ENCODE data around the gene DPM3. TPM values are rescaled to one million over a fixed set of nuclear protein-coding genes. Genes with fewer than 3 reads are reported as not detected.

DPM3 gene
- total and polyA plus RNA-seq, 2 donors (not counting 3 experiments of a cell fraction or from before 2014, with no cell fraction given) = 69.6 to 258 TPM

DNA sequence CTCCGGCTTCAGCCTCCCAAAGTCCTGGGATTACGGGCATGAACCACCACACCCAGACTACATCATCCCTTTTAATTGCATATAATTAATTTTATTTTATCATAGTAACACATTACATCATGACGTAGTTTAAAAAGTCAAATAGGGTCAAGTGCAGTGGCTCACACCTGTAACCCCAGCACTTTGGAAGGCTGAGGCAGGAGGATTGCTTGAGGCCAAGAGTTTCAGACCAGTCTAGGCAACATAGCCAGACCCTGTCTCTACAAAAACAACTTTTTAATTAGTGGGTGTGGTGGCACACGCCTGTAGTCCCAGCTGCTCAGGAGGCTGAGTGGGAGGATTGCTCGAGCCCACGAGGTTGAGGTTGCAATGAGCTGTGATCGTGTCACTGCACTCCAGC lies 41.0 kb downstream of the DPM3 start:
- ChIA-PET CTCF (interaction anchor here (13.7 kb wide), 1 partner anchor 70 kb away, joined by 673 read pairs; the partner anchor contains the start of gene KRTCAP2), POLR2A (no interaction called here)
- Histone ChIP-seq H3K27ac (ENCODE audit: insufficient read depth, low read depth, low read length) (no peak overlapping the region), H3K9me1 (replicated peaks; ENCODE audit: control insufficient read depth, extremely low read depth, insufficient read depth, low read length) (no peaks in the 10 kb centered on the region), H3K36me3 (ENCODE audit: control insufficient read depth in 2 of 2, extremely low read depth in 1 of 2, insufficient read depth in 2 of 2, low read length in 2 of 2) (no peaks in the 10 kb centered on the region), H3K79me2 (ENCODE audit: control insufficient read depth, insufficient read depth, low read length) (no peaks in the 10 kb centered on the region), H3K4me2 (ENCODE audit: insufficient read depth, low read length) (no peak overlapping the region), H3K9me3 (replicated peaks; ENCODE audit: control insufficient read depth, insufficient read depth, low read length) (no peaks in the 10 kb centered on the region), H3K4me1 (ENCODE audit: control insufficient read depth, extremely low read depth, insufficient read depth, low read length) (no peaks in the 10 kb centered on the region), H3K27me3 (ENCODE audit: control insufficient read depth in 2 of 2, insufficient read depth in 2 of 2, low read length in 2 of 2) (peaks cover 8 to 19% of the 10 kb centered on the region in 2 experiments), H4K20me1 (replicated peaks; ENCODE audit: control insufficient read depth, extremely low read depth, insufficient read depth, low read length) (no peaks in the 10 kb centered on the region), H3K9ac (replicated peaks; ENCODE audit: extremely low read depth, insufficient read depth, low read length) (no peak overlapping the region), H3K4me3 (replicated peaks in 1 of 3; ENCODE audit: insufficient read depth in 1 of 3, low read depth in 1 of 3, low read length in 3 of 3) (no peak overlapping the region), H2AFZ (ENCODE audit: low read depth, low read length) (no peak overlapping the region)
- DNase-seq (ENCODE audit: low read depth, low spot score) = no peak
- no TSS peak for BruUV-seq (replicated peaks)
- TF ChIP-seq POLR2AphosphoS5 (IDR thresholded peaks at IDR 0.05; ENCODE audit: insufficient read depth, low read depth, low read length) (no peak), JUN (IDR thresholded peaks at IDR 0.05; ENCODE audit: borderline replicate concordance, insufficient read depth, insufficient read length, low read depth) (no peak), GATA2 (IDR thresholded peaks at IDR 0.05; ENCODE audit: insufficient read depth, insufficient read length, low read depth, low read length) (no peak), EZH2 (IDR thresholded peaks at IDR 0.05; ENCODE audit: borderline replicate concordance, low read depth, low read length, severe bottlenecking) (no peak), CTCF (IDR thresholded peaks at IDR 0.05; ENCODE audit: extremely low read depth in 1 of 2, insufficient read depth in 1 of 2, low read depth in 1 of 2, low read length in 2 of 2) (no peak), MAX (IDR thresholded peaks at IDR 0.05; ENCODE audit: insufficient read depth, insufficient read length) (no peak), POLR2A (IDR thresholded peaks at IDR 0.05; ENCODE audit: low read depth, low read length) (no peak), MYC (IDR thresholded peaks at IDR 0.05; ENCODE audit: low read depth, low read length) (no peak), FOS (IDR thresholded peaks at IDR 0.05; ENCODE audit: borderline replicate concordance, insufficient read depth, low read length) (no peak)
- intact Hi-C loops (cut with micrococcal nuclease) = no loop called here
- dilution Hi-C loops (cut with MboI; ENCODE audit: extremely low pct_ligation_motif_present, low sequenced_read_pairs) = no loop called here
- no peak for FAIRE-seq

Measured in endothelial cell of umbilical vein (primary cell).